GM19043 (cell line): ENCODE results near the gene ZNF845.
A peak's percentile ranks its signal among the peaks of the same experiment; 100 is the strongest.
"Not testable (repeated sequence)": the region's sequence is repeated elsewhere in the genome, so short reads cannot be mapped to it uniquely, and the experiment has no call there.

ENCODE experiments used
- ATAC-seq: cut with Tn5 transposase; IDR thresholded peaks from one replicate; pipeline ENCODE4 v1.9.1; 2021; ENCODE audit warnings: low read depth; ENCODE audit not compliant: unreplicated experiment

ZNF845 gene

DNA sequence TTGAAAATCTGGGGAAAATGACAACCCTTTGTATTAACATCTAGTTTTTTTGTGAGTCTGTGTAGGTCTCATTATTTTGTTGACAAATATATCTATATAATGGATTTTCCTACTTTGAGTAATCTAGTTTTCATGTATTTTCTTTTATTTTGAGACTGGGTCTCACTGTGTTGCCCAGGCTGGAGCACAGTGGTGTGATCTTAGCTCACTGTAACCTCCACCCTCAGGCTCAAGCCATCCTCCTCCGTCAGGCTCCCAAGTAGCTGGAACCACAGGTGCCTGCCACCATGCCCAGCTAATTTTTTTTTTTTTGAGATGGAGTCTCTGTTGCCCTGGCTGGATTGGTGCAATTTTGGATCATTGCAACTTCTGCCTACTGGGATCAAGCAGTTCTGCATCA lies 41.2 kb downstream of the ZNF845 start:
- no peak for ATAC-seq

DNA sequence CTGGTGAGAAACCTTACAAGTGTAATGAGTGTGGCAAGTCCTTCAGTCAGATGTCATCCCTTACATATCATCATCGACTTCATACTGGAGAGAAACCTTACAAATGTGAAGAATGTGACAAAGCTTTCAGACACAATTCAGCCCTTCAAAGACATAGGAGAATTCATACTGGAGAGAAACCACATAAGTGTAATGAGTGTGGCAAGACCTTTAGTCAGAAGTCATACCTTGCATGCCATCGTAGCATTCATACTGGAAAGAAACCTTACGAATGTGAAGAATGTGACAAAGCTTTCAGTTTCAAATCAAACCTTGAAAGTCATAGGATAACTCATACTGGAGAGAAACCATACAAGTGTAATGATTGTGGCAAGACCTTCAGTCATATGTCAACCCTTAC lies 47.8 kb downstream of the ZNF845 start:
- ATAC-seq: no peak

DNA sequence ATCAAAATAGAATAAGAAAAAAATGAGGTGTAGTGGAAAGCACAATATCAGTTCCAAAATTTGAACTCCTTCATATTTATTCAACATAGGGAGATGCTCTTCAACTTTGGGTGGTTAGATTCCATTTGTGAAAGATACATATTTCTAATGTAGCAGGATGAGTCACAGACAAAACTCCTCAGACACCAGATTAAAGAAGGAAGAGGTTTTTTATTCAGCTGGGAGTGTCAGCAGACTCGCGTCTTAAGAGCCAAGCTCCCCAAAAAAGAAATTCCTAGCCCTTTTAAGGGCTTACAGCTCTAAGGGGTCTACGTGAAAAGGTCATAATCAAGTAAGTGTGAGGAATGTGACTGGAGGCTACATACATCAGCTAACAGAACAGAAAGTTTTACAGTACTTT lies 54.6 kb downstream of the ZNF845 start:
- ATAC-seq: no peak

- no peak for ATAC-seq
Measured at GRCh38 chr19:53388904-53389303, 55.4 kb downstream of the ZNF845 start.

GRCh38 chr19:53389571-53389970 lies 56.0 kb downstream of the ZNF845 start:
- ATAC-seq: no peak

- no peak for ATAC-seq
Measured at GRCh38 chr19:53389978-53390377, 56.4 kb downstream of the ZNF845 start.

DNA sequence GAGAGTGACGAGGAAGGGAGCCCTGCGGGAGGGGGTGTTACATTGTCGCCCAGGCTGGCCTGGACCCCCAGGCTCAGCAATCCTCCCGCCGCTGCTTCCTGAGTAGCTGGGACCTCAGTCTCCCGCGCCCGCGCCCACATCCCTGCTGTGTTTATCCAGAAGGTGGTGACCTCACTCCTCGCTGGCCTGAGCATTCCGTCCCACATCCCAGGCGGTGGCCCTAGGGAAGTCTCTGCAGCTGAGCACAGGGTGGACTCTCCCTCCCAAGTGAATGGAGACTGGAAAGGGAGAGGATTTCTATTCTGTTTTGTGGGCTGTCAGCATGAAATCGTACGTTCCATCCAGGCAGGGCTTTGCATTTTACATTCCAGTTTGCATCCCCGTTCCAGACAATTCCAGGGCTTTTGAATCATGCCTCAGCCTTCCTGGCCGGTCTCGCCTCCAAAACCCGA lies 61.0 kb downstream of the ZNF845 start:
- ATAC-seq: no peak

DNA sequence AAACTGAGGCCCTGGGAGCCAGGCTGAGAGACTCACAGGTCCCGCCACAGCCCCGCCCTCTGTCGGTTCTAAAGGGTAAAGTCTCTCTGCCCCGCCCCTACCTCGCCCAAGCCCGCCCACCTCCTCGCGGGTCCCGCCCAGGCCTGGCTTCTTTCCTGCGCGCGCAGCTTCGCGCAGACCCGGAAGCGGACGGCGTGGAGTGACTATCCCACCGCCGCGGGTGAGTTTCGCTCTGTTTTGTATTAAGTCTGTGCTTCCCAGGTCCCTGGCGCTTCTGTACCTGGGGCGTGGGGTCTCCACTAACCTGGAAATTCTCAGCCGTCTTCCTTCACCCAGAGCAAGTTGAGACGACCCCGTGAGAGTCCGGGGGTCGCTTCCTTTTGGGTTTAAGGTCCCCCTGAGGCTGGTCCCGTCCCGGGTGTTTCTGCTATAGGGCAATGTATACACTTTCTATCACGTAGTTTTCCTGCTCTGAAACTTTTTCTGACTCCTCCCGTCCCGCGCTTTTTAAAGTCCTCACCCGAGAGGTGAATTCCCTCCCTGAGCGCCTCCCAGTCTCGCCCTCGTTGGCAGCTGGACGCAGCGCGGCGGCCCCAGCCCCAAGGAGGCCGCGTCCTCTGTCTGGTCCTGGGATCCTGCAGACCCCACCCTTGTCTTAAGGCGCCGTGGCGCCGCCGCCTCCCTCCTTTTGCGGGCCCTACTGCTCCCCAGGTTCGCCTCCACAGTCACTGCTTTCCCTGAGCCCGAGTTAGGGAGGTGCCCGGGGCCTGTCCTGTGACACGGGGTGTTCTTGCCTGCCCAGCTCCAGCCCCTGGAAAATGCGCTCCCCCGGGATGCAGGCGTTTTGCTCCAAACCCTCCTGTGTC lies 61.7 kb downstream of the ZNF845 start, which contains the start of gene ZNF765:
ZNF765 (plus strand) TSS at position 176 of the 866 bp plus-strand sequence. CDS start 2,867 bp downstream, outside the sequence.
- ATAC-seq: peak; percentile 84

DNA sequence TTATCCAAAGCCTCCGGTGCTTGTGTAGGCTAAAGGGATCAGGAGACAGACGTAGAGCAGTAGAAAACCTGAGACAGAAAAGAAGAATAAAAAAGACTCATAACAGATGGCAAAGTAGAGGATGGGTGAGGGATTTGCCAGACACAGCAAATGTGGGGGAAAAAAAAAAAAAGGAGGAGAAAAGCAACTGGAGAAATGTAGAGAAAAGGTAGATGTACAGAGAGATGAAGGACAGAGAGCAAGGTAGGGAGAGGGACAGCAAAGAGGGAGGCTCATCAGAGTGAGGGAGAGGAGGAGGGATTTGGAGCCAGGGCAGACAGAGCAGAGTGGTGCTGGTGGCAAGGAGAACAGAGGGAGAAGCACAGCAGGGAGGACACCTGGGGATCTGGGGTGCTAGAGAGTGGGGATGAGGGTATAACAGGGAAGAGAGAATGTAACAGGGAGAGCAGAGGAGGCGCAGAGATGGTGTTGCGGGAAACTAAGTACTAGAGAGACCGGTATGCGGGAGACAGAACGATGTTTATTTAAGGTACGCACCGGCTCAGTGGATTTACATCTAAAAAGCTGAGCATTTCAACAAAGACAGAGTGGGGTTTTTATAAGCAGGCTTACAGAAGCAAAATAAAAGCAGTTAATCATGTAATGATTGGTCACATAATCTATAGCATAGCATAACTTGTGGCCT lies 62.4 kb downstream of the ZNF845 start:
- ATAC-seq: not testable (repeated sequence)

DNA sequence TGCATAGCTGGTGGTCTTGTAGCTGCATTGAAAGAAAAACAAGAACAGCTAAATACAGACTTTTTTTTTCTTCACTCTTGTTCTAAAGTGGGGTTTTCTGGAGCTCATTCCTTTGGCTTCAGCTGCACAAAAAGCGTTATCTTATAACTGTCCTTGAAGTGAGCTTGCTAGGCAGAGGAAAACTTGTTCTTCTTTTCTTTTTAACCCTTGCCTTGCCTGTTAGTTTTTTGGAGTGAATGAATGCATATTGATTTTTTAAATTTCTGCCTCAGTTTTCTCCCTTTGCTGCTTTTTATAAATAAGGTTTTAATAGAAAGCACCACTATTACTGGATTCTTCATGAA lies 62.9 kb downstream of the ZNF845 start:
- no peak for ATAC-seq

DNA sequence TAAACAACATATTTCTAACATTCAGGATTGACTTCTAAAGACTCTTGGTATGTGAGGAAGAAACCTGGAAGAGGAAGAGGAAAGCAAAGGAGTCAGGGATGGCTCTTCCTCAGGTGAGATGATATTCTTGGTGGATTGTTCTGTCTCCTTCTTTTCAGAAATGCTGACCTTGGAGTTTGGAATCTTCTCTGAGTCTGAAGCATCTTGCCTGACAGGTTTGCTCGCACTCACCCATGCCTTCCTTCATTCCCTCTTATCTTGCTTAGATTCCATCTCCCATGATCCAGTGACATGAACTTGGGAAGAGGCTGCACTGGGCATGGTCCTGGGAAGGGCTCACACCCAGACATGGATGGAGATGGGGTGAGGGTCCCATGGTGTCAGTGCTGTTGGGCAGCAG lies 64.4 kb downstream of the ZNF845 start:
- ATAC-seq: not testable (repeated sequence)
